K562 (cell line): ENCODE measurements around the gene DDX55. TPM values are rescaled to one million over a fixed set of nuclear protein-coding genes. Genes with fewer than 3 reads are reported as not detected.
A peak's percentile ranks its signal among the peaks of the same experiment; 100 is the strongest.

Source experiments
- CTCF ChIP-seq, 3 experiments: IDR thresholded peaks in 2 of 3; conservative IDR thresholded peaks in 1 of 3; 2 replicates each; pipeline ENCODE4 v1.5.1; 2011 to 2012; ENCODE audit warnings: low read length in 3 of 3, mild to moderate bottlenecking in 3 of 3, control low read depth in 2 of 3, improper control_type of control experiment in 1 of 3, inconsistent platforms in 1 of 3, low read depth in 1 of 3, mixed read lengths in 1 of 3, moderate library complexity in 1 of 3; ENCODE audit not compliant: insufficient read depth in 2 of 3
- E2F3 ChIP-seq: fragments of 250-450 bp; sonication (Bioruptor Pico); IDR thresholded peaks from 2 replicates; pipeline ENCODE4 v1.4.0; 2020; ENCODE audit warnings: mild to moderate bottlenecking
- ESRRA ChIP-seq: fragments of 450-650 bp; IDR thresholded peaks from 2 replicates; pipeline ENCODE4 v1.6.1; 2014; ENCODE audit warnings: low read depth, mild to moderate bottlenecking, moderate library complexity, borderline replicate concordance
- ETV6 ChIP-seq, 3 experiments: fragments of 150-350 bp in 1 of 3; sonication (generic) in 1 of 3; formaldehyde crosslinking in 1 of 3; IDR thresholded peaks; 2 replicates each; pipeline versions ENCODE4 v1.6.1 to v1.8.0; 2014 to 2022; ENCODE audit warnings: borderline replicate concordance in 2 of 3, low read depth in 2 of 3, antibody characterized with exemption in 1 of 3, low read length in 1 of 3, mild to moderate bottlenecking in 1 of 3, missing genetic modification reagents in 1 of 3
- MAX ChIP-seq: sonication (generic); formaldehyde crosslinking; IDR thresholded peaks from 2 replicates; pipeline ENCODE4 v1.9.0; 2022; ENCODE audit warnings: mild to moderate bottlenecking, missing genetic modification reagents
- POU5F1 ChIP-seq: fragments of 150-350 bp; IDR thresholded peaks from 2 replicates; pipeline ENCODE4 v1.6.1; 2014; ENCODE audit warnings: borderline replicate concordance, low read length, low read depth, mild to moderate bottlenecking; ENCODE audit not compliant: partially characterized antibody
- RBFOX2 ChIP-seq: fragments of 200-400 bp; formaldehyde crosslinking; IDR thresholded peaks from 2 replicates; pipeline ENCODE4 v1.6.1; 2017; ENCODE audit warnings: low read depth, mild to moderate bottlenecking, low read length, moderate library complexity
- STAT6 ChIP-seq: sonication (generic); formaldehyde crosslinking; IDR thresholded peaks from 2 replicates; pipeline ENCODE4 v1.8.1; 2023; ENCODE audit warnings: mild to moderate bottlenecking, missing genetic modification reagents
- ZBTB40 ChIP-seq, 2 experiments: fragments of 450-650 bp in 1 of 2; sonication (generic) in 1 of 2; formaldehyde crosslinking in 1 of 2; IDR thresholded peaks; 2 replicates each; pipeline versions ENCODE4 v1.7.1 to v1.9.0; 2016 to 2022; ENCODE audit warnings: inconsistent platforms in 1 of 2, mild to moderate bottlenecking in 1 of 2, missing genetic modification reagents in 1 of 2
- polyA plus RNA-seq, 8 experiments: library from polyadenylated mRNA; depleted of rRNA in 4 of 8; stranded (reverse) in 5 of 8; unstranded in 3 of 8; fragments of >200 nt; fragmentation: Nextera tagmentation in 2 of 8; fragmentation: Illumina TruSeq in 1 of 8; extraction: Ambion mirVana in 2 of 8; extraction: Trizol in 1 of 8; gene quantifications; 2 replicates each; pipeline versions ENCODE4 v1.2.1 to v1.2.3, GENCODE V29; 2011 to 2014; ENCODE audit warnings: inconsistent platforms in 1 of 8, missing spikeins in 1 of 8
- total RNA-seq, 7 experiments: library from RNA; depleted of rRNA in 6 of 7; stranded (reverse); fragments of >200 nt in 6 of 7; fragmentation: Illumina TruSeq in 2 of 7; extraction: Trizol in 2 of 7; gene quantifications; 2 replicates each; pipeline versions ENCODE4 v1.2.1 to v1.2.3, GENCODE V29; 2011 to 2021; ENCODE audit warnings: low replicate concordance in 1 of 7

DDX55 gene
- total and polyA plus RNA-seq, 9 of the 15 experiments (the other 6 are each of a cell fraction or from before 2014, with no cell fraction given) = 10.6 to 71.0 (median 60.9) TPM

- peak; percentile 100 for TF ChIP-seq ZBTB40 (IDR thresholded peaks at IDR 0.05)
- no peak for TF ChIP-seq ZBTB40 (CRISPR knock-in tag; IDR thresholded peaks at IDR 0.05)
- 0 out of 2 replicates have a peak, but pooled peaks have one; percentile 86 for TF ChIP-seq STAT6 (CRISPR knock-in tag)
- TF ChIP-seq POU5F1 = no peak
- peak; percentile 80 for TF ChIP-seq ESRRA
- peak; percentile 100 for TF ChIP-seq E2F3 (CRISPR knock-in tag)
- TF ChIP-seq ETV6 (IDR thresholded peaks at IDR 0.05; ENCODE audit: borderline replicate concordance in 1 of 2, low read depth in 2 of 2, low read length in 1 of 2) = no peak
- TF ChIP-seq ETV6 (CRISPR knock-in tag; IDR thresholded peaks at IDR 0.05; ENCODE audit: borderline replicate concordance) = peak; percentile 67; the same call in 1 of the 2 replicates
- TF ChIP-seq MAX = peak; percentile 96
- TF ChIP-seq CTCF (IDR thresholded peaks at IDR 0.05 in 2 of 3, conservative IDR thresholded peaks at IDR 0.05 in 1 of 3; ENCODE audit: insufficient read depth in 2 of 3, low read depth in 1 of 3, low read length in 3 of 3) = peak; percentile 34 to 58 (median 50); a peak in 5 of 6 replicates
- peak; percentile 98 for TF ChIP-seq RBFOX2
These were observed at the start of gene DDX55 (continued) for GRCh38 chr12:123601602-123602489.
